ENCODE results near the gene PECR. TPM values are rescaled to one million over a fixed set of nuclear protein-coding genes. Genes with fewer than 3 reads are reported as not detected.

The PECR gene
- total RNA-seq, 1 donor from 2014 or later = 18.9 TPM

DNA sequence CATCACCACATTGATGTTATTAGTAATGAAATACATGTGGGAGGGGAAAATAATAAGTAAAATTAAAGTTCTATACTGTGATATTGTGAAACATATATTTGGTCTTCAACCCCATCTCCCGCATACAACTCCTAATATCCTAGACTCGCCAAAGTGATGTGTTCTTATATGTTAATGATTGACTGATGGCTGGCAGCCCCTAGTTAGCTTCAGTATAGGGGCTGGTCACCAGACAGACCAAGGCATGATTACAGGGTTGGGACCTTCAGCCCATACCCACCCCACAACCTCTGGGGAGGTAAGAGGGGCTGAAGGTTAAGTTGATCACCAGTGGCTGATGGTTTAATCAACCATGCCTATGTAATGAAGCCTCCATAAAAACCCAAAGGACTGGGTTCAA lies 40.2 kb downstream of the PECR start:
- Histone ChIP-seq H3K27ac (no peak overlapping the region), H3K9me3 (no peaks in the 10 kb centered on the region), H3K4me3 (no peak overlapping the region), H3K27me3 (no peaks in the 10 kb centered on the region), H3K36me3 (peaks cover 33% of the 10 kb centered on the region), H3K4me1 (no peaks in the 10 kb centered on the region)
- DNase-seq = no peak
- no peak for ATAC-seq
- intact Hi-C loops (cut with DNase I) = no loop called here
- TF ChIP-seq, protein P1, sequence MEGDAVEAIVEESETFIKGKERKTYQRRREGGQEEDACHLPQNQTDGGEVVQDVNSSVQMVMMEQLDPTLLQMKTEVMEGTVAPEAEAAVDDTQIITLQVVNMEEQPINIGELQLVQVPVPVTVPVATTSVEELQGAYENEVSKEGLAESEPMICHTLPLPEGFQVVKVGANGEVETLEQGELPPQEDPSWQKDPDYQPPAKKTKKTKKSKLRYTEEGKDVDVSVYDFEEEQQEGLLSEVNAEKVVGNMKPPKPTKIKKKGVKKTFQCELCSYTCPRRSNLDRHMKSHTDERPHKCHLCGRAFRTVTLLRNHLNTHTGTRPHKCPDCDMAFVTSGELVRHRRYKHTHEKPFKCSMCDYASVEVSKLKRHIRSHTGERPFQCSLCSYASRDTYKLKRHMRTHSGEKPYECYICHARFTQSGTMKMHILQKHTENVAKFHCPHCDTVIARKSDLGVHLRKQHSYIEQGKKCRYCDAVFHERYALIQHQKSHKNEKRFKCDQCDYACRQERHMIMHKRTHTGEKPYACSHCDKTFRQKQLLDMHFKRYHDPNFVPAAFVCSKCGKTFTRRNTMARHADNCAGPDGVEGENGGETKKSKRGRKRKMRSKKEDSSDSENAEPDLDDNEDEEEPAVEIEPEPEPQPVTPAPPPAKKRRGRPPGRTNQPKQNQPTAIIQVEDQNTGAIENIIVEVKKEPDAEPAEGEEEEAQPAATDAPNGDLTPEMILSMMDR (IDR thresholded peaks at IDR 0.05) = no peak

DNA sequence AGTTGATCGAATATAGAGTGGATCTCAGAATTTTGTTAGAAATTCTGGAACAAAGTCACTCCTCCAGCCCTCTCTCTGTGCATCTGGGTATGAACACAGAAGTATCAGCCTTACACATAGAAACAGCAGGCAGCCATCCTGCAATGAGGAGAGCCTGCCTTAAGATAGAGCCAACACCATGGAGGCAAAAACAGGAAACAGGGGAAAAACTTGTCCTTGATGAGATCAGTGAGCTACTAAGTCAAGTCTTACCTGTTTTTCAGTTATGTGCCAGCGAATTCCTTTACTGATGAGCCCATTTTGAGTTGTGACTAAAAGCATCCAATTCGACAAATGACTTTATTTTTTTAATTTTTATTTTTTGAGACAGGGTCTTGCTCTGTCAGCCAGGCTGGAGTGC lies 41.7 kb downstream of the PECR start:
- TF ChIP-seq, protein P1 (IDR thresholded peaks at IDR 0.05) = no peak
- ATAC-seq = no peak
- DNase-seq = no peak
- Histone ChIP-seq H3K27ac (no peak overlapping the region), H3K4me1 (no peaks in the 10 kb centered on the region), H3K36me3 (peaks cover 34% of the 10 kb centered on the region), H3K27me3 (no peaks in the 10 kb centered on the region), H3K4me3 (no peak overlapping the region), H3K9me3 (no peaks in the 10 kb centered on the region)
- intact Hi-C loops (cut with DNase I) = no loop called here

DNA sequence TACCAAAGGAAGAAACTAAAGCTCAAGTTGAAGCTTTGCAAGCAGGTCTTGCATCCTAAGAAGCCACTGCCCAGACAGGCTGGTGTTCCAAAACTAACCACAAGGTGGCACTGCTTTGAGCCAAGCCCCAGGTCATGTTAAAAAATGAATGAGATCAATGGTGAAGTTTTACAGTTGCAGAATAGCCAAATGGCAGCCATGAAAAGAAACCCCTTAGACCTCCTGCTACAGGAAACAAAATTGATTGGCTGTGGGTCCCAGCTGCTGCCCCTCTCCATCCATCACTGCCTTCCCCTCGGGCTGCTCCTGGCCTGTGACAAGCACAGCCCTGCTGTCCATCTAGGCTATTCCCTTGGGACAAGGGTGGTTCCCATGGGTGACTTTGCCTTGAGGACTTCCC lies 47.5 kb downstream of the PECR start:
- ATAC-seq (peak; percentile 91), DNase-seq (no peak)
- no peaks in the 10 kb centered on the region for H3K27me3 ChIP-seq
- no peak overlapping the region for H3K4me3 ChIP-seq
- TF ChIP-seq, protein P1 (IDR thresholded peaks at IDR 0.05) = peak; percentile 93
- no peaks in the 10 kb centered on the region for H3K4me1 ChIP-seq
- no peak overlapping the region for H3K27ac ChIP-seq
- intact Hi-C loops (cut with DNase I) = no loop called here
- H3K36me3 ChIP-seq = peaks cover 19% of the 10 kb centered on the region
- no peaks in the 10 kb centered on the region for H3K9me3 ChIP-seq

DNA sequence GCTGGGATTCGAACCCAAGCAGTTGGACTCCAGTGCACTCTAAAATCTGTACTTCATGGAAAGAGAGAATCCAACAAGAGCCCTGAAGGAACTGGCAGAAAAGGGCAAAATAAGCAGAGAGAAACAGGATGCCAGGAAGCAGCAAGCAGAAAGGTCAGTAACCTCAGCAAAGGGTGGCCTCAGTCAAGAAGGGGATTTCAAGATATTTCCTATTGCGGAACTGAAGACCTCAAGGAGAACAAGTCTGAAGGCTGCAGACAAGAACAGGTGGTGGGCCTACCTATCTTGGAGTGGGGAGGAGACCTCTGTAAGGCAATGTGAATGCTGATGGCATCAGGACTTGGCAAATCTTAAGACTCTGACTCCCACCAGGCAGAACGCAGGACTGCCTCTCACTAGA lies 48.2 kb downstream of the PECR start:
- Histone ChIP-seq H3K9me3 (no peaks in the 10 kb centered on the region), H3K4me3 (no peak overlapping the region), H3K27me3 (no peaks in the 10 kb centered on the region), H3K36me3 (peaks cover 22% of the 10 kb centered on the region), H3K4me1 (no peaks in the 10 kb centered on the region), H3K27ac (no peak overlapping the region)
- no peak for ATAC-seq
- DNase-seq = no peak
- TF ChIP-seq, protein P1 (IDR thresholded peaks at IDR 0.05) = no peak
- intact Hi-C loops (cut with DNase I) = no loop called here

DNA sequence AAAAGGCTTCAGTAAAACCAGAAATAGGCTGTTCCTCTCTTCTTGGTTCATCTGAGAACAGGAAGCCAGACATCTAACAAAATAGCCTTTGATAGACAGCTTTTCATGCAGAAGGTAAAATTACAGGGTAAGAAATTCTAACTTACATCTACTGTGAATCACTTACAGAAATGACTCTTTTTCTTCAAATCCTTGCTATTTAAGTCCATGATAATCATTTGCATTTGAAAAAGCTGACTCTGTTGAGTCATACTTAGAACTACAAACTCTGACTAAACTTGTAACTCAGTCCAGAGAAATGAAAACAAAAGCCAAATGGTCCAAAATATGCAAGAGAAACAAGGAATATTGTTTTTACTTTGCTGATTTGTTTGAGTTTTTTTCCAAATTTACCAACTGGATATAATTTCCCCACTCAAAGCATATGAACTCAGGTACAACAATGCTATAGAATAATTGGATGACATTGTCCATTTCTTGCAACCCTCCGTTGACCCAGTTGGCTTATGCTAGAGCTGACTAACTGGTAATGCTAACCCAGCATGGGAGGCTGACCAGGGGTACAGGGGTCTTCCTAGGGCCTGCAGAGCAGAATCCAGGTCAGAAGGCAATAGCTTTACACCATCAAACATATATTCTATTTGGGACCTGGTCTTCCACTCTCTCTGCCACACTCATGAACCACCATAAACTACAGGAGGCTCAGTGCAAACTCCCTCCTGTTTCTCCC lies 49.5 kb downstream of the PECR start:
- Histone ChIP-seq H3K4me1 (no peaks in the 10 kb centered on the region), H3K27ac (no peak overlapping the region), H3K27me3 (no peaks in the 10 kb centered on the region), H3K36me3 (peaks cover 17% of the 10 kb centered on the region), H3K9me3 (no peaks in the 10 kb centered on the region), H3K4me3 (no peak overlapping the region)
- intact Hi-C loops (cut with DNase I) = no loop called here
- TF ChIP-seq, protein P1 (IDR thresholded peaks at IDR 0.05) = no peak
- DNase-seq = no peak
- no peak for ATAC-seq

DNA sequence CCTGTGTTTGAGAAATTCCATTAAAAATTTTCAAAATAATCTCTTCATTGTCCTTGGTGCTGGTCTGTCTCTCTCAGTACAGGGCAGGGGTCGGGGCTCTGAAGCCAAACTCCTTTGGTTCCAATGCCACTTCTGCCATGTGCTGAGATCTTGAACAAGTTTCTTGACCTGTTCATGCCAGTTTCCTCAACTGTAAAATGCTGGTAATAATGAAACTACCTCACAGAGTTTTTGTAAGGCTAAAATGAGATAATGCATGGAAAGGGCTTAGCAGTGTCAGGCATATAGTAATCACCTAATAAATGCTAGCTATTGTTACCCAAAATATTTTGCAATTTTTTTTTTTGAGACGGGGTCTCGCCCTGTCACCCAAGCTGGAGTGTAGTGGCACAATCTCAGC lies 51.4 kb downstream of the PECR start:
- H3K36me3 ChIP-seq = peaks cover 8% of the 10 kb centered on the region
- no peak overlapping the region for H3K27ac ChIP-seq
- no peak for ATAC-seq
- H3K27me3 ChIP-seq = no peaks in the 10 kb centered on the region
- no peaks in the 10 kb centered on the region for H3K9me3 ChIP-seq
- TF ChIP-seq, protein P1 (IDR thresholded peaks at IDR 0.05) = no peak
- intact Hi-C loops (cut with DNase I) = no loop called here
- H3K4me1 ChIP-seq = peaks cover 5% of the 10 kb centered on the region
- H3K4me3 ChIP-seq = no peak overlapping the region
- no peak for DNase-seq

All from upper lobe of right lung (tissue), 1 donor.